Measurements from ENCODE around the gene LSP1.

DNA sequence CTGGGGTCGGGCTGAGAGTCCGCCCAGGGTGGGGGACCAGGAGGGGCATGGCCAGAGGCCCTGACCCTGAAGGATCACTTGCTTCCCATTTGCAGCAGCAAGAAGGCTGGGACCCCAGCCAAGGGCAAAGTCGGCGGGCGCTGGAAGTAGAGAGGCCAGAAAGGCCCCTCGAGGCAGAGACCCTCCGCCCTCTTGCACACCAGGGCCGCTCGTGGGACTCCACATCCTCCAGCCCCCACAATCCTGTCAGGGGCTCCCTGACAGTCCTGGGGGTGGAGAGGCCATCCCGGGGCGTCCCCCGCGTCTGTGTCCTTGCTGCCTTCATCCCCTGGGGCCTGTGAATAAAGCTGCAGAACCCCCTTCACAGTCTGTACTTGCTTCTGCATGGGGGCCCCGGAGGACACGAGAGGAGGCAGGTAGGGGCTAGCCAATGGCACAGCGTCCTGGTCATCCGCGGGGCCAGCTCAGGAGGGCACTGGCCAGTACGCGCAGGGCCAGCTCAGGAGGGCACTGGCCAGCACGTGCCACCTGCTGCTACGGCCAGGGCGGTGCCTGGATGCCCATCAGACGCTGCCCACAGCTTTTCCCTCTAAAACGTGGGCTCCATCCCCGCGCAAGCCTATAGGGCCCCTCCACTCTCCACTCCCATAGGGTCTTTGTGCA, 85.6 kb downstream of the LSP1 start:
- no peak for TF ChIP-seq YY1 (IDR thresholded peaks at IDR 0.05)
- TF ChIP-seq, protein P1, sequence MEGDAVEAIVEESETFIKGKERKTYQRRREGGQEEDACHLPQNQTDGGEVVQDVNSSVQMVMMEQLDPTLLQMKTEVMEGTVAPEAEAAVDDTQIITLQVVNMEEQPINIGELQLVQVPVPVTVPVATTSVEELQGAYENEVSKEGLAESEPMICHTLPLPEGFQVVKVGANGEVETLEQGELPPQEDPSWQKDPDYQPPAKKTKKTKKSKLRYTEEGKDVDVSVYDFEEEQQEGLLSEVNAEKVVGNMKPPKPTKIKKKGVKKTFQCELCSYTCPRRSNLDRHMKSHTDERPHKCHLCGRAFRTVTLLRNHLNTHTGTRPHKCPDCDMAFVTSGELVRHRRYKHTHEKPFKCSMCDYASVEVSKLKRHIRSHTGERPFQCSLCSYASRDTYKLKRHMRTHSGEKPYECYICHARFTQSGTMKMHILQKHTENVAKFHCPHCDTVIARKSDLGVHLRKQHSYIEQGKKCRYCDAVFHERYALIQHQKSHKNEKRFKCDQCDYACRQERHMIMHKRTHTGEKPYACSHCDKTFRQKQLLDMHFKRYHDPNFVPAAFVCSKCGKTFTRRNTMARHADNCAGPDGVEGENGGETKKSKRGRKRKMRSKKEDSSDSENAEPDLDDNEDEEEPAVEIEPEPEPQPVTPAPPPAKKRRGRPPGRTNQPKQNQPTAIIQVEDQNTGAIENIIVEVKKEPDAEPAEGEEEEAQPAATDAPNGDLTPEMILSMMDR (IDR thresholded peaks at IDR 0.05; ENCODE audit: low read depth, low read length, missing input control): no peak
- TF ChIP-seq GABPA (IDR thresholded peaks at IDR 0.05 in 1 of 2, conservative IDR thresholded peaks at IDR 0.05 in 1 of 2): no peak
- TF ChIP-seq RAD21 (IDR thresholded peaks at IDR 0.05): no peak
- TF ChIP-seq, protein P2, sequence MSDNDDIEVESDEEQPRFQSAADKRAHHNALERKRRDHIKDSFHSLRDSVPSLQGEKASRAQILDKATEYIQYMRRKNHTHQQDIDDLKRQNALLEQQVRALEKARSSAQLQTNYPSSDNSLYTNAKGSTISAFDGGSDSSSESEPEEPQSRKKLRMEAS (IDR thresholded peaks at IDR 0.05): no peak
- no peak for TF ChIP-seq TAF1 (conservative IDR thresholded peaks at IDR 0.05)
- TF ChIP-seq SP1 (IDR thresholded peaks at IDR 0.05): no peak
- TF ChIP-seq EGR1 (IDR thresholded peaks at IDR 0.05; ENCODE audit: low read depth in 2 of 2): no peak

All from liver (tissue), 3 donors.